GM21360 (cell line): ENCODE data around the gene EME2.

Experiments used
- ATAC-seq: cut with Tn5 transposase; IDR thresholded peaks from one replicate; pipeline ENCODE4 v1.9.1; 2021; ENCODE audit warnings: mild to moderate bottlenecking, moderate library complexity; ENCODE audit not compliant: unreplicated experiment

Gene EME2

DNA sequence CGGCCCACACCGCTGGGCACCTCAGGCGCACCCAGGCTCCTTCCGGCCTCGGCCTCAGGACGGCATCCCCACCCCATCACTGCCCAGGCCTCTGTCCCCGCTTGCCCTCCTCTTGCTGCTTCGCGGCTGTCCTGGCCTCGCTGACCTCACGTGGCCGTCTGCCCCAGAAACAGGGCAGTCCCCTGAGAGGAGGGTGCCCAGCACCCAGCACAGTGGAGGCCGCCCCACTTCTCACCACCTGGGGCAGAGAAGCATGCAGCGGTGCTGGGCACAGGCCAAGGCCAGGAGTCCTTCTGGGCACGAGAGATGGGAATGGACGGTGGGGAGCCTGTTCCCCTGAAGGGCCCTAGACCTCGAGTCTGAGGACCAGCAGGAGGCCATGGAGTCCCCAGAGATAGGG is 45.1 kb downstream of the EME2 start:
- ATAC-seq, result no peak

DNA sequence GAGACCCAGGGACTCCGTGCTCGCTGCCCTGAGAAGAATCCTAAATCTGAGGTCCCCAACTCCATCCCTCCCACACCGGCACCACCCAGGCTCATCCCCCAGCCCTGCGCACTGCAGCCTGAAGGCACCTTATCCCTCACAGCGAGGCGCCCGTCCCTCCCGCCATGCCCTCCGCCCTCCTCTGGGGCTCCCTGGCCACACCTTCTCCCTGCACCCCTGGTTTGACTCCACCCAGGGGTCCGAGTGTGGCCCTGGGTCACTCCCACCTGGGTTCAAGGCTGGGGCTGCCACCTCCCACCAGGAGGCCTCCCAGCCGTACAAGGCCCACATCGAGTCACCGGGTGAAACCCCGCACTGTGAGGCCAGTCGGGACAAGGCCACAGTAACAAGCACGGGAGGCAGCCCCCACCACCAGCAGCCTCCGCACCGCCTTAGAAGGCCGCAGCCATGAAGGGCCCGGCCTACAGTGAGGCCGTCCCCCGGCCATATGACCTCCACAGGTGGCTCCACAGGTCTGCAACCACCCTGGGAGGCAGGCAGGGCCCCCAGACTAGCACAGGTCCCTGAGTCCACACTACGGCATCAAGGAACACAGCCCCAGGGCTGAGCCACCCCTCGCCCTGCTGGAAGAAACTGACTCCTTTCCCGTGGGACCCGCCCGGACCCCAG is 45.7 kb downstream of the EME2 start:
- no peak for ATAC-seq

DNA sequence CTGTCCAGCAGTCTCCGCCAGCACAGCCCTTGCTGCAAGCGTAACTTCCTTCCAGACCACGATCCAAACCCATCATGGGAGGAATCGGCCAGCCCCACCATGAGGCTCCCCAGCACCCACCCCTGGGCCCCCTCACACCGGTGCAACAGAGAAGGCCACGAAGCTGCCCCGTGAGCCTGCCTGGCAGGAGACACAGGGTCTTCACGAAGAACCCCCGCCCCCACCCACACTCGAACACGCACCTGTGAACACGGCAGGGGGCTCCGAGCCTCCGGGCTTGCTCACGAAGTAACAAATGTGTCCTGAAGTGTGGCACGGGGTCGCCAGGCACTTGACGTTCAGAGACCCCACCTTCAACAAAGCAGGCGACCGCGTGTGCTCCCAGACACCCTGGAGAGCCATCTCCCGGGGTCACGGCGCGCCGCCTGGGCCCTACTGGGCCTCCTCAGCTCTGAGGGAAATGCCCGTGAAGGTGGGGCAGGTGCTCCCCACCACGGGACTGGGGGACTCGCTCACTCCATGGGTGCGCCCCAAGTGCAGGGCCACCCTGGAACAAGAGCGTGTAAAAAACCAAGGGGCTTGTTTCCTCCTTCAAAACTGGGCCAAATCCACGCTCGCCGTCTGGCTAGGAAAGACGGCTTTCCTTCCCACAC is 46.4 kb downstream of the EME2 start:
- ATAC-seq, result no peak

DNA sequence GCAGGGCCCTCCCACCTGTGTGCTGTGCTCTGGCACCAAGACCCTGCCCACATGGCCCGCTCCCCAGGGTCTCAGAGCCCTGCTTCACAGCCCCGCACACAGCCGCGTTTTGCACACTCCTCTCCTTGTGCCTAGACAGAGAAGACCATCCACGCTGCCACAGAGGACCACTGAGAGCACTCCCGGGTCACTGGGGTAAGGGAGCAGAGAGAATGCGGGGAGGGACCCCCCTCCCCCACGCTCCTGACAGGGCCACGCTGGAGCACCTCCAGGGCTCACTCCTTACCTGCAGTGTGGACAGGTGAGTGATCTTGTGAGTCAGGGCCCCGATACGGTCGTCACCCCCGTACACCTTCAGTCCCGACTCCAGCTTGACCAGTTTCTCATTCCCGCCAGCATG is 47.0 kb downstream of the EME2 start:
- no peak for ATAC-seq

DNA sequence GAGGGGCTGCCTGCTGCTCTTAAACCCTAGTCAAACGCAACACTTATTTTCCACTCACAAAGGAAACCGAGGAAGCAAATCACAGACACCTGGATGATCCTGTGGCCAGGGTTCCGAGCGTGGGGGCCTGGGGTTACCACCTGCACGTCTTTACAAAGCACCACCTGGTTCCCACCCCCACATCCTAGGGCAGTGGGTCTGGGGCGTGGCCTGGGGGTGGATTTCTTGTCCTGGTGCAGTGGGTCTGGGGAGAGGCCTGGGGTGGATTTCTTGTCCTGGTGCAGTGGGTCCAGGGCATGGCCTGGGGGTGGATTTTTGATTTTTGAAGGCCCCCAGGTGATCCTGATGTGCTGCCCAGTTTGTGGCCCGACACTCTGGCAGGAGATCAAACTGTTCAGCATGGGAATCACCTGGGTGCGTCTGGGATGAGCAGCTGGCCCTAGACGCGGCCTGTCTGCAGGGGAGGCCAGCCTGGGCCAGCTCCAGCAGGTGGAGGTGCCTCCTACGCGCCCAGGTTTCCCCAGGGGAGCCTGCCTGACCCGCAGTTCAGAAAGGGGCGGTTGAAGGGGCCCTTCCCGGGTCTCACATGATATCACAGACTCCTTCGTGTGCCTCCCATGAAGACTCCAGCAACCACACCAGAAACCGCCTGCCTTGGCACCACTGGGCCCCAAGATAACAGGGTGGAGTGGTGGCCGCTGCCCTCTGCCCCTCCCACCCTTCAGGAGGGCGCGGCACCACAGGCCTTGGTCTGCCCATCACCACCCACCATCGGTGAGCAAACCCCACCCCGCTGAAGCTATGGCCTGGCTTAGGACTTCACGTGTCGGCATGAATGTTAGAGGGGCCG is 47.7 kb downstream of the EME2 start:
- ATAC-seq, result no peak

DNA sequence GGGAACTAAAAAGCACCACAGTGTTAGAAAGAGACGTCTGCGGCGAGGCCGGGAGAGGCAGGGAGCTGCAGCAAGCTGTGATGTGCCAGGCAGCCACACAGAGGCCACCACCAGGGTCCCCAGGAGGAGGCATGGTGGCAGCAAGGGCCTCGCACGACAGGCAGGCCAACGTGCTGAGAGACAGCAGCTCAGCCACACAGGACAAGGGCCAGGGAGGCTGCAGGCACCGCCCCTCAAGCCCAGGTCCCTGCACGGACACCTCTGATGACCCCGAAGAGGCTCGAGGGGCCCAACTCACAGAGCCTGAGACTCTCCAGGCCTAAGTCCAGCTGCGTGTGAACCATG is 48.3 kb downstream of the EME2 start:
- no peak for ATAC-seq

DNA sequence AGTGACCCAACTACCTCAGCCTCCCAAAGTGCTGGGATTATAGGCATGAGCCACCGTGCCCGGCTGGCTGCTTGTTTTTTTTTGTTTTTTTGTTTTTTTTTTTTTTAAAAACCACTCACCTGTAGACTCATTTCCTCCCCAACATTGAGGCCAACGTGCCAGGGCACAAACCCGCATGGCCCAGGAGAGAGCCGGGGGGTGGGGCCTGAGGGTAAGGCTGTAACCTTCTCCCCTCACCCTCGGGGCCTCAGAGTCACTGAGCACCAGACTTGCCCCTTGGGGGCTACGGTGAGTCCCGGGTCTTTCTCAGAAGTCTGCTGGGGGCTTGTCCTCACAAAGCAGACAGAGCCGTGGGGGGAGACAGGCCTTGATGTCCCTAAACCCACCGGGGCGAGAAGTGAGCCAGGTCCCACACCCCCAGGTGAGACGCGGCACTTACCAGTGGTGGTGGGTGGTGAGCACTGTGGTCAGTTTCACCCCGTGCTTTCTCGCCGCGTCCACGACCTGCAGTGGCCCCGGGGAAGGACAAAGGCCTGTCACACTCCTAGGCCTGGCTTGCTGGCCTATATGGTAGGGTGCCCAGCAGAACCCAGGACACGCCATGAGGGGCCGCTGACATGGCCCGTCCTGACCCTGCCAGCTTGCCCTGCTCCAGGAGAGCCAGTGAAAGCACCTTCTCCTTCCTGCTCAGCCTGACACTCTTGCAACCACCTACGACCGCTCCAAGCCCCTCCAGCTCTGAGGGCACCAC is 49.4 kb downstream of the EME2 start:
- ATAC-seq, result no peak

DNA sequence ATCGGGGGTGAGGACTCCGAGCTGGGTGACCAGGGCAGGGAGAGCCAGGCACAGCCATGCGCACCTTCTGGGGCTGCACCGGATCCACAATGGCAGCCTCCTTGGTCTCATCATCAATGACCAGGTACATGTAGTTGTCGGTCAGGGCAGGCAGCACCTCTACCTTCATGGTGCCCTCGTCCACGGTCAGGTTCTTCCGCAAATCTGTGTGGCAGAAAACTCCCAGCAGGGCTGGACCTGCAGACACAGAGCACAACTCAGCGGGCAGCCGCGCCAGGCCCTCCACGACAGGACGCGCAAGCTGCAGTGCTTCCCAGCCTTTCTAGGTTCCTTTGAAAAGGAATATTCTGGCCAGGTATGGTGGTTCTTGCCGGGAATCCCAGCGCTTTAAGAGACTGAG is 50.2 kb downstream of the EME2 start:
- no peak for ATAC-seq

DNA sequence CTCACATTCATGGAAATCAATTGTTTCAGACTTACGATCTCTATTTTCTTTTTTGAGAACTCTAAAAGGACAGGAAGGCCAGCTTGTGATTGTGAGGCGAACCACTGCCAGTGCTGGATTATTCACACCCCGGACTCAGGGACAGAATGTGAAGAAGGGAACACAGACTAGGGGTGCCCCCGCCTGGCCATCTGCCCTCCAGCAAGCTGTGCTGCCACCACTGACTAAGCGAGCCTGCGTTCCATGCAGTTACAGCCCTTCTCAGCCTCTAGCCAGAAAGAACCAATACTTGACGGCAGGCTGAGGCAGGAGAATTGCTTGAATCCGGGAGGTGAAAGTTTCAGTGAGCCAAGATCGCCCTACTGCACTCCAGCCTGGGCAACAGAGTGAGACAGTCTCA is 51.2 kb downstream of the EME2 start:
- no peak for ATAC-seq

DNA sequence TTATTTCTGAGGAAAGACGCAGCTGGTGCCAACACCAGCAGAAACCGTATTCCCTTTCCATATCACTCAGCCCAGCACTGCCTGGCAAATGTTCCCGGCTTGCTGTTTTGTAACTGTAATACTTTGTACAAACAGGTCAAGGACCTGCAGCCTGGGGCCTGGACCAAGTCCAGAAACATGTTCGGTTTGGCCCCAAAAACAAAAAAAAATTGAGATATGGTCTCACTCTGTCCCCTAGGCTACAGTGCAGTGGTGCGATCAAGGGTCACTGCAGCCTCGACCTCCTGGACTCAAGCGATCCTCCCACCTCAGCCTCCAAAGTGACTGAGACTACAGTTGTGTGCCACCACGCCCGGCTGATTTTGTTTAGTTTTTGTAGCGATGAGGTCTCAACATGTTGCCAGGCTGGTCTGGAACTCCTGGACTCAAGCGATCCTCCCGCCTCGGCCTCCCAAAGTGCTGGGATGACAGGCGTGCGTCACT is 52.8 kb downstream of the EME2 start:
- no peak for ATAC-seq
